ENCODE results near the gene GPATCH2. TPM values are rescaled to one million over a fixed set of nuclear protein-coding genes. Genes with fewer than 3 reads are reported as not detected.

The GPATCH2 gene
- total RNA-seq, 1 experiment from 2014 or later: 11.3 TPM

DNA sequence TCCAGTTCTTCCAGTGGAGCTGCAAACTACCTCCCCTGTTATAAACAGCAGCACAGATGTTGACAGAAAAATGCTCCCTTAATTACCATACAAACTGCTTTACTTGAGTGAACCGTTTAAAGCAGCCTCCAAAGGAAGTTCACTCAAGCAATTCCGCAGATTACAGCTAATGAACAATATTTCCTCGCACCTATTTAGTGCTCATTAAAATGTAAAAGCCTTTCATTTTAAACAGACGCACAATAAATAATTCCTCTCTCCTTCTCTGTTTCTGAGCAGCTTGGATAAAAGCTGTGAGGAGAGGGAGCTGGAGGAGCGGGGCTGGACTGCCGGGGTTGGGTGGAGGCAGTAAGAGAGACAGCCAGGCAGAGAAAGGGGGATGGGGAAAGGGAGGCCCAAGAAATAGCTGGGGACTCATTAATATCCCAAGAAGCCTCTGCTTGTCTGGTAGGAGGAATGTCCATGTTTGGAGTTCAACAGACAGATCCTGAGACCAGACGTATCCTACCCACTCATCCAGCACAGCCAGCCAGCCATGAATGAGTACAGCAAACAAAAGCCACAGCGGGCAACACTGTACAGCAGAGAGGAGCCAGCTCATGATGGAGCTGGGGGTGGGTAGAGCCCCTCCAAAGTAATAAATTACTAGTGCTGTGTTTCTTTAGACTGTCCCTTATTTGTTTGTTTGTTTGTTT is 227.7 kb downstream of the GPATCH2 start:
- no TSS peak for BruUV-seq (replicated peaks)
- H3K9ac ChIP-seq (ENCODE audit: low read length): no peak overlapping the region
- no peak overlapping the region for H3K4me3 ChIP-seq (replicated peaks in 1 of 2; ENCODE audit: low read depth in 1 of 2, low read length in 2 of 2)
- H3K9me3 ChIP-seq (ENCODE audit: control insufficient read depth in 1 of 2, insufficient read depth in 1 of 2, low read depth in 1 of 2, low read length in 2 of 2): no peaks in the 10 kb centered on the region
- H3K79me2 ChIP-seq (ENCODE audit: insufficient read depth, low read length): no peaks in the 10 kb centered on the region
- no peaks in the 10 kb centered on the region for H3K36me3 ChIP-seq (ENCODE audit: control insufficient read depth in 1 of 2, insufficient read depth in 2 of 2, low read length in 2 of 2)
- intact Hi-C loops (cut with micrococcal nuclease): no loop called here
- H4K20me1 ChIP-seq (ENCODE audit: insufficient read depth): no peaks in the 10 kb centered on the region
- no peak for ATAC-seq
- H3K27me3 ChIP-seq (ENCODE audit: insufficient read depth, low read length): 0 out of 2 replicates have a peak, but pooled peaks cover 5% of the 10 kb centered on the region
- DNase-seq (ENCODE audit: low read depth, low spot score): no peak
- POLR2A ChIA-PET: no interaction called here
- no peak overlapping the region for H3K27ac ChIP-seq (ENCODE audit: low read depth, low read length)
- H3K4me2 ChIP-seq (ENCODE audit: low read length): no peak overlapping the region
- H2AFZ ChIP-seq (ENCODE audit: low read depth, low read length, poor library complexity, severe bottlenecking): no peak overlapping the region
- no peaks in the 10 kb centered on the region for H3K4me1 ChIP-seq (ENCODE audit: control insufficient read depth in 1 of 2, insufficient read depth in 2 of 2, low read length in 2 of 2)
- CTCF ChIA-PET: no interaction called here
- no peak for TF ChIP-seq YY1 (IDR thresholded peaks at IDR 0.05; ENCODE audit: extremely low read depth, insufficient replicate concordance, low read depth, low read length)
- TF ChIP-seq, protein P1, sequence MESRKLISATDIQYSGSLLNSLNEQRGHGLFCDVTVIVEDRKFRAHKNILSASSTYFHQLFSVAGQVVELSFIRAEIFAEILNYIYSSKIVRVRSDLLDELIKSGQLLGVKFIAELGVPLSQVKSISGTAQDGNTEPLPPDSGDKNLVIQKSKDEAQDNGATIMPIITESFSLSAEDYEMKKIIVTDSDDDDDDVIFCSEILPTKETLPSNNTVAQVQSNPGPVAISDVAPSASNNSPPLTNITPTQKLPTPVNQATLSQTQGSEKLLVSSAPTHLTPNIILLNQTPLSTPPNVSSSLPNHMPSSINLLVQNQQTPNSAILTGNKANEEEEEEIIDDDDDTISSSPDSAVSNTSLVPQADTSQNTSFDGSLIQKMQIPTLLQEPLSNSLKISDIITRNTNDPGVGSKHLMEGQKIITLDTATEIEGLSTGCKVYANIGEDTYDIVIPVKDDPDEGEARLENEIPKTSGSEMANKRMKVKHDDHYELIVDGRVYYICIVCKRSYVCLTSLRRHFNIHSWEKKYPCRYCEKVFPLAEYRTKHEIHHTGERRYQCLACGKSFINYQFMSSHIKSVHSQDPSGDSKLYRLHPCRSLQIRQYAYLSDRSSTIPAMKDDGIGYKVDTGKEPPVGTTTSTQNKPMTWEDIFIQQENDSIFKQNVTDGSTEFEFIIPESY (IDR thresholded peaks at IDR 0.05; ENCODE audit: extremely low read depth, insufficient replicate concordance, low read length): no peak
- no peak for TF ChIP-seq RAD21 (IDR thresholded peaks at IDR 0.05; ENCODE audit: low read depth)
- TF ChIP-seq CEBPB (IDR thresholded peaks at IDR 0.05; ENCODE audit: low read depth): no peak
- no peak for TF ChIP-seq POLR2A (IDR thresholded peaks at IDR 0.05; ENCODE audit: borderline replicate concordance, extremely low read depth, insufficient read depth, insufficient read length)
- TF ChIP-seq, protein P2, sequence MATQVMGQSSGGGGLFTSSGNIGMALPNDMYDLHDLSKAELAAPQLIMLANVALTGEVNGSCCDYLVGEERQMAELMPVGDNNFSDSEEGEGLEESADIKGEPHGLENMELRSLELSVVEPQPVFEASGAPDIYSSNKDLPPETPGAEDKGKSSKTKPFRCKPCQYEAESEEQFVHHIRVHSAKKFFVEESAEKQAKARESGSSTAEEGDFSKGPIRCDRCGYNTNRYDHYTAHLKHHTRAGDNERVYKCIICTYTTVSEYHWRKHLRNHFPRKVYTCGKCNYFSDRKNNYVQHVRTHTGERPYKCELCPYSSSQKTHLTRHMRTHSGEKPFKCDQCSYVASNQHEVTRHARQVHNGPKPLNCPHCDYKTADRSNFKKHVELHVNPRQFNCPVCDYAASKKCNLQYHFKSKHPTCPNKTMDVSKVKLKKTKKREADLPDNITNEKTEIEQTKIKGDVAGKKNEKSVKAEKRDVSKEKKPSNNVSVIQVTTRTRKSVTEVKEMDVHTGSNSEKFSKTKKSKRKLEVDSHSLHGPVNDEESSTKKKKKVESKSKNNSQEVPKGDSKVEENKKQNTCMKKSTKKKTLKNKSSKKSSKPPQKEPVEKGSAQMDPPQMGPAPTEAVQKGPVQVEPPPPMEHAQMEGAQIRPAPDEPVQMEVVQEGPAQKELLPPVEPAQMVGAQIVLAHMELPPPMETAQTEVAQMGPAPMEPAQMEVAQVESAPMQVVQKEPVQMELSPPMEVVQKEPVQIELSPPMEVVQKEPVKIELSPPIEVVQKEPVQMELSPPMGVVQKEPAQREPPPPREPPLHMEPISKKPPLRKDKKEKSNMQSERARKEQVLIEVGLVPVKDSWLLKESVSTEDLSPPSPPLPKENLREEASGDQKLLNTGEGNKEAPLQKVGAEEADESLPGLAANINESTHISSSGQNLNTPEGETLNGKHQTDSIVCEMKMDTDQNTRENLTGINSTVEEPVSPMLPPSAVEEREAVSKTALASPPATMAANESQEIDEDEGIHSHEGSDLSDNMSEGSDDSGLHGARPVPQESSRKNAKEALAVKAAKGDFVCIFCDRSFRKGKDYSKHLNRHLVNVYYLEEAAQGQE (IDR thresholded peaks at IDR 0.05; ENCODE audit: low read depth): no peak
- TF ChIP-seq, protein P3, sequence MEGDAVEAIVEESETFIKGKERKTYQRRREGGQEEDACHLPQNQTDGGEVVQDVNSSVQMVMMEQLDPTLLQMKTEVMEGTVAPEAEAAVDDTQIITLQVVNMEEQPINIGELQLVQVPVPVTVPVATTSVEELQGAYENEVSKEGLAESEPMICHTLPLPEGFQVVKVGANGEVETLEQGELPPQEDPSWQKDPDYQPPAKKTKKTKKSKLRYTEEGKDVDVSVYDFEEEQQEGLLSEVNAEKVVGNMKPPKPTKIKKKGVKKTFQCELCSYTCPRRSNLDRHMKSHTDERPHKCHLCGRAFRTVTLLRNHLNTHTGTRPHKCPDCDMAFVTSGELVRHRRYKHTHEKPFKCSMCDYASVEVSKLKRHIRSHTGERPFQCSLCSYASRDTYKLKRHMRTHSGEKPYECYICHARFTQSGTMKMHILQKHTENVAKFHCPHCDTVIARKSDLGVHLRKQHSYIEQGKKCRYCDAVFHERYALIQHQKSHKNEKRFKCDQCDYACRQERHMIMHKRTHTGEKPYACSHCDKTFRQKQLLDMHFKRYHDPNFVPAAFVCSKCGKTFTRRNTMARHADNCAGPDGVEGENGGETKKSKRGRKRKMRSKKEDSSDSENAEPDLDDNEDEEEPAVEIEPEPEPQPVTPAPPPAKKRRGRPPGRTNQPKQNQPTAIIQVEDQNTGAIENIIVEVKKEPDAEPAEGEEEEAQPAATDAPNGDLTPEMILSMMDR (IDR thresholded peaks at IDR 0.05 in 2 of 3, conservative IDR thresholded peaks at IDR 0.05 in 1 of 3; ENCODE audit: borderline replicate concordance in 1 of 3, insufficient read depth in 1 of 3, low read depth in 2 of 3, low read length in 2 of 3): no peak
- no peak for TF ChIP-seq POLR2AphosphoS5 (IDR thresholded peaks at IDR 0.05; ENCODE audit: low read depth, low read length)
- RAD21 ChIA-PET (ENCODE audit: low non-redundant PET in 1 of 2, low total read pairs in 2 of 2, uncharacterized antibody in 2 of 2, unreplicated experiment in 2 of 2): no interaction called here
- no peaks in the 10 kb centered on the region for H3K9me2 ChIP-seq (ENCODE audit: insufficient read depth)
